ENCODE data around the gene MYL10. TPM values are rescaled to one million over a fixed set of nuclear protein-coding genes. Genes with fewer than 3 reads are reported as not detected.

The MYL10 gene
- total and polyA plus RNA-seq, 7 donors: 0.23 to 4.4 TPM; not detected in 5

- no peak for DNase-seq
These were observed 29.9 kb downstream of the MYL10 start for GRCh38 chr7:101598986-101599771.

GRCh38 chr7:101598422-101598985 lies 30.6 kb downstream of the MYL10 start:
- no peak overlapping the region for H3K4me3 ChIP-seq
- TF ChIP-seq CTCF (IDR thresholded peaks at IDR 0.05): no peak
- H3K27ac ChIP-seq: no peak overlapping the region
- DNase-seq: no peak
- H3K4me1 ChIP-seq: peaks cover 4% of the 10 kb centered on the region
- H3K9me3 ChIP-seq: no peaks in the 10 kb centered on the region
- intact Hi-C loops (cut with DNase I): no loop called here
- H3K36me3 ChIP-seq (ENCODE audit: insufficient read depth in 1 of 2, low read depth in 1 of 2): no peaks in the 10 kb centered on the region
- WGBS, 3 donors: 77 to 87% (median 80%) methylated on average over 14 to 18 of the region's 18 CpGs
- no peaks in the 10 kb centered on the region for H3K27me3 ChIP-seq (ENCODE audit: insufficient read depth in 3 of 3, low read length in 2 of 3)
- ATAC-seq: no peak

More at GRCh38 chr7:101598986-101599771, 29.9 kb downstream of the MYL10 start:
- H3K36me3 ChIP-seq (ENCODE audit: insufficient read depth in 1 of 2, low read depth in 1 of 2): no peaks in the 10 kb centered on the region
- intact Hi-C loops (cut with DNase I): no loop called here
- H3K9me3 ChIP-seq: no peaks in the 10 kb centered on the region
- no peak overlapping the region for H3K4me3 ChIP-seq
- H3K4me1 ChIP-seq: peaks cover 4% of the 10 kb centered on the region
- no peak for ATAC-seq
- TF ChIP-seq CTCF (IDR thresholded peaks at IDR 0.05): no peak
- H3K27ac ChIP-seq: no peak overlapping the region
- WGBS, 3 donors: 58 to 70% (median 59%) methylated on average over 16 of the region's 16 CpGs
- H3K27me3 ChIP-seq (ENCODE audit: insufficient read depth in 3 of 3, low read length in 2 of 3): no peaks in the 10 kb centered on the region

GRCh38 chr7:101597941-101598340 lies 31.2 kb downstream of the MYL10 start:
- no peak overlapping the region for H3K4me3 ChIP-seq
- DNase-seq (no peak), ATAC-seq (no peak)
- no peak for TF ChIP-seq CTCF (IDR thresholded peaks at IDR 0.05)
- intact Hi-C loops (cut with DNase I): no loop called here
- H3K27me3 ChIP-seq (ENCODE audit: insufficient read depth in 3 of 3, low read length in 2 of 3): no peaks in the 10 kb centered on the region
- H3K4me1 ChIP-seq: peaks cover 4% of the 10 kb centered on the region
- WGBS, 3 donors: 74 to 83% (median 80%) methylated on average over 6 of the region's 6 CpGs
- no peak overlapping the region for H3K27ac ChIP-seq
- H3K36me3 ChIP-seq (ENCODE audit: insufficient read depth in 1 of 2, low read depth in 1 of 2): no peaks in the 10 kb centered on the region
- H3K9me3 ChIP-seq: no peaks in the 10 kb centered on the region

GRCh38 chr7:101596898-101597297 lies 32.2 kb downstream of the MYL10 start:
- TF ChIP-seq CTCF (IDR thresholded peaks at IDR 0.05): no peak
- Histone ChIP-seq H3K4me3 (no peak overlapping the region), H3K36me3 (ENCODE audit: insufficient read depth in 1 of 2, low read depth in 1 of 2) (no peaks in the 10 kb centered on the region), H3K9me3 (no peaks in the 10 kb centered on the region), H3K27me3 (ENCODE audit: insufficient read depth in 3 of 3, low read length in 2 of 3) (no peaks in the 10 kb centered on the region), H3K4me1 (no peaks in the 10 kb centered on the region), H3K27ac (no peak overlapping the region)
- WGBS, 3 donors: 59 to 77% (median 68%) methylated on average over 1 of the region's 1 CpG
- DNase-seq: no peak
- no peak for ATAC-seq
- intact Hi-C loops (cut with DNase I): no loop called here
